Naive thymus-derived CD8-positive, alpha-beta T cell (primary cell): Measurements from ENCODE around the gene TESK2. TPM values are rescaled to one million over a fixed set of nuclear protein-coding genes. Genes with fewer than 3 reads are reported as not detected.
A peak's percentile ranks its signal among the peaks of the same experiment; 100 is the strongest.

Experiments used
- ATAC-seq, 2 donors: fragments of 150-1000 bp; cut with Tn5 transposase in 1 of 2; sonication (Bioruptor Pico), chemical (Tn5 transposase) in 1 of 2; 1 replicate in 1 of 2; 2 replicates in 1 of 2; pipeline ENCODE4 v1.10.0; 2021; ENCODE audit warnings: mild to moderate bottlenecking in 2 of 2, moderate library complexity in 2 of 2
- POLR2A ChIA-PET: fragments of 350-600 bp; sonication (Branson Sonifier 250); formaldehyde crosslinking; loops from one replicate; lab custom pipeline; 2021; ENCODE audit warnings: antibody characterized with exemption; lab: Charles Lee
- DNase-seq, 10 donors: peaks; one replicate each; pipeline versions ENCODE4 v3.0.0 to v3.0.0-alpha.2; 2020 to 2022
- H3K27ac Mint-ChIP-seq, 10 donors: one replicate each; pipeline ENCODE4 v1.8.0; 2020 to 2022; ENCODE audit warnings: mild to moderate bottlenecking in 10 of 10, mixed read lengths in 10 of 10, moderate library complexity in 4 of 10, inconsistent platforms in 1 of 10
- H3K27me3 Mint-ChIP-seq, 5 donors: one replicate each; pipeline ENCODE4 v1.8.0; 2021 to 2022; ENCODE audit warnings: mixed read lengths in 5 of 5
- H3K36me3 Mint-ChIP-seq, 3 donors: one replicate each; pipeline ENCODE4 v1.8.0; 2020 to 2022; ENCODE audit warnings: mixed read lengths in 3 of 3, mild to moderate bottlenecking in 2 of 3, inconsistent platforms in 1 of 3
- H3K4me1 Mint-ChIP-seq, 4 donors: one replicate each; pipeline ENCODE4 v1.8.0; 2021 to 2022; ENCODE audit warnings: mixed read lengths in 4 of 4
- H3K4me3 Mint-ChIP-seq, 10 donors: one replicate each; pipeline ENCODE4 v1.8.0; 2020 to 2022; ENCODE audit warnings: mild to moderate bottlenecking in 10 of 10, mixed read lengths in 10 of 10, moderate library complexity in 6 of 10, inconsistent platforms in 1 of 10
- H3K9me3 Mint-ChIP-seq, 9 donors: one replicate each; pipeline ENCODE4 v1.8.0; 2020 to 2022; ENCODE audit warnings: mixed read lengths in 9 of 9, mild to moderate bottlenecking in 3 of 9, inconsistent platforms in 1 of 9, moderate library complexity in 1 of 9
- polyA plus RNA-seq, 3 donors: library from polyadenylated mRNA; unstranded; fragments of 300-500 nt; fragmentation: Illumina TruSeq; gene quantifications; one replicate each; pipeline ENCODE4 v1.2.3, GENCODE V29; 2021
- total RNA-seq, 8 experiments: library from RNA in 2 of 8; stranded (reverse) in 2 of 8; gene quantifications; one replicate each; pipeline ENCODE4 v1.2.3 and lab custom pipeline; 2021 to 2026

Gene TESK2
- total and polyA plus RNA-seq, 5 experiments from 2014 or later = 2.3 to 10.0 (median 3.1) TPM

- DNase-seq = no peak
- POLR2A ChIA-PET = interaction anchor here (1.2 kb wide), 1 partner anchor 10 kb away, joined by 4 read pairs; the partner anchor contains the start of gene HPDL
- no peaks in the 10 kb centered on the region for H3K27me3 Mint-ChIP-seq
Measured at GRCh38 chr1:45337630-45338325, 153.2 kb downstream of the TESK2 start.

GRCh38 chr1:45335855-45336324, 155.1 kb downstream of the TESK2 start:
- H3K27ac Mint-ChIP-seq = peak overlapping the region in 1 of 10 donors; percentile 46
- no peak overlapping the region for H3K4me3 Mint-ChIP-seq
- H3K36me3 Mint-ChIP-seq = peaks cover 0 to 24% (median 3%) of the 10 kb centered on the region in 3 donors
- H3K4me1 Mint-ChIP-seq = peaks cover 40 to 67% (median 46%) of the 10 kb centered on the region in 4 donors
- POLR2A ChIA-PET = interaction anchor here (1.0 kb wide), 1 partner anchor 9 kb away, joined by 3 read pairs; the partner anchor contains the start of gene HPDL
- DNase-seq (no peak), ATAC-seq (no peak)
- H3K9me3 Mint-ChIP-seq = no peaks in the 10 kb centered on the region
- no peaks in the 10 kb centered on the region for H3K27me3 Mint-ChIP-seq

More at GRCh38 chr1:45337630-45338325, 153.2 kb downstream of the TESK2 start:
- Mint-ChIP-seq H3K36me3 (peaks cover 0 to 30% (median 3%) of the 10 kb centered on the region in 3 donors), H3K9me3 (no peaks in the 10 kb centered on the region), H3K27ac (peak overlapping the region in 5 of 10 donors; percentile 4 to 98 (median 22)), H3K4me3 (peak overlapping the region in 7 of 10 donors; percentile 20 to 100 (median 44)), H3K4me1 (peaks cover 45 to 85% (median 64%) of the 10 kb centered on the region in 4 donors)
- ATAC-seq = no peak

- Mint-ChIP-seq H3K4me3 (peak overlapping the region in 2 of 10 donors; percentile 20 to 27), H3K36me3 (peaks cover 0 to 32% (median 3%) of the 10 kb centered on the region in 3 donors), H3K27me3 (no peaks in the 10 kb centered on the region), H3K4me1 (peaks cover 32 to 56% (median 38%) of the 10 kb centered on the region in 4 donors), H3K9me3 (no peaks in the 10 kb centered on the region), H3K27ac (peak overlapping the region in 8 of 10 donors; percentile 5 to 85 (median 27))
- no peak for DNase-seq
- POLR2A ChIA-PET = interaction anchor here (0.6 kb wide), 1 partner anchor 593 kb away, joined by 5 read pairs; no protein-coding TSS in a partner anchor
- no peak for ATAC-seq
Measured at GRCh38 chr1:45334308-45335245, 156.4 kb downstream of the TESK2 start.

- H3K4me3 Mint-ChIP-seq = no peak overlapping the region
- DNase-seq (no peak), ATAC-seq (no peak)
- H3K4me1 Mint-ChIP-seq = peaks cover 23 to 34% (median 30%) of the 10 kb centered on the region in 4 donors
- no peak overlapping the region for H3K27ac Mint-ChIP-seq
- POLR2A ChIA-PET = interaction anchor here (1.2 kb wide), 1 partner anchor 190 kb away, joined by 3 read pairs; the partner anchor contains the start of gene PRDX1
- H3K36me3 Mint-ChIP-seq = peaks cover 0 to 27% (median 0%) of the 10 kb centered on the region in 3 donors
- H3K27me3 Mint-ChIP-seq = no peaks in the 10 kb centered on the region
- H3K9me3 Mint-ChIP-seq = no peaks in the 10 kb centered on the region
Measured at GRCh38 chr1:45332346-45332720, 158.6 kb downstream of the TESK2 start.

- Mint-ChIP-seq H3K4me3 (no peak overlapping the region), H3K36me3 (peaks cover 0 to 27% (median 0%) of the 10 kb centered on the region in 3 donors), H3K4me1 (peaks cover 20 to 31% (median 25%) of the 10 kb centered on the region in 4 donors), H3K27ac (no peak overlapping the region), H3K27me3 (no peaks in the 10 kb centered on the region), H3K9me3 (no peaks in the 10 kb centered on the region)
- POLR2A ChIA-PET = interaction anchor here (0.5 to 1.3 kb wide), 3 partner anchors 8 to 195 kb away, joined by 3 to 4 read pairs (median 3); partner anchors contain the start of gene PRDX1
- ATAC-seq = no peak
- no peak for DNase-seq
Measured at GRCh38 chr1:45331436-45332345, 159.3 kb downstream of the TESK2 start.

- Mint-ChIP-seq H3K27me3 (no peaks in the 10 kb centered on the region), H3K36me3 (peaks cover 0 to 27% (median 0%) of the 10 kb centered on the region in 3 donors), H3K27ac (peak overlapping the region in 3 of 10 donors; percentile 6 to 57 (median 34)), H3K4me3 (peak overlapping the region in 1 of 10 donors; percentile 8), H3K9me3 (no peaks in the 10 kb centered on the region), H3K4me1 (peaks cover 5 to 26% (median 17%) of the 10 kb centered on the region in 4 donors)
- ATAC-seq = no peak
- POLR2A ChIA-PET = interaction anchor here (0.6 to 6.4 kb wide), 2 partner anchors 11 to 27 kb away, joined by 3 to 64 read pairs; partner anchors contain the start of genes MUTYH and TOE1
- DNase-seq = no peak
Measured at GRCh38 chr1:45329445-45329844, 161.5 kb downstream of the TESK2 start.

- H3K9me3 Mint-ChIP-seq = no peaks in the 10 kb centered on the region
- H3K36me3 Mint-ChIP-seq = peaks cover 0 to 26% (median 0%) of the 10 kb centered on the region in 3 donors
- peaks cover 0 to 2% (median 0%) of the 10 kb centered on the region in 5 donors for H3K27me3 Mint-ChIP-seq
- POLR2A ChIA-PET = interaction anchor here (0.5 to 6.4 kb wide), 3 partner anchors 11 to 491 kb away, joined by 3 to 64 read pairs (median 3); partner anchors contain the start of genes MUTYH and TOE1
- H3K4me3 Mint-ChIP-seq = peak overlapping the region in 8 of 10 donors; percentile 43 to 83 (median 65)
- H3K4me1 Mint-ChIP-seq = peaks cover 0 to 20% (median 11%) of the 10 kb centered on the region in 4 donors
- H3K27ac Mint-ChIP-seq = peak overlapping the region in 5 of 10 donors; percentile 6 to 54 (median 22)
- ATAC-seq (no peak), DNase-seq (no peak)
Measured at GRCh38 chr1:45328680-45329079, 162.3 kb downstream of the TESK2 start.

GRCh38 chr1:45327644-45328515, 163.1 kb downstream of the TESK2 start:
- Mint-ChIP-seq H3K9me3 (no peaks in the 10 kb centered on the region), H3K4me1 (peaks cover 0 to 20% (median 11%) of the 10 kb centered on the region in 4 donors), H3K27me3 (peaks cover 0 to 2% (median 0%) of the 10 kb centered on the region in 5 donors), H3K36me3 (peaks cover 0 to 18% (median 0%) of the 10 kb centered on the region in 3 donors), H3K27ac (peak overlapping the region in 7 of 10 donors; percentile 14 to 85 (median 61)), H3K4me3 (peak overlapping the region; percentile 62 to 85 (median 71))
- DNase-seq (no peak), ATAC-seq (no peak)
- POLR2A ChIA-PET = interaction anchor here (0.5 to 6.4 kb wide), 7 partner anchors 8 to 490 kb away, joined by 3 to 64 read pairs (median 4); partner anchors contain the start of genes MUTYH and TOE1

GRCh38 chr1:45326627-45327623, 164.0 kb downstream of the TESK2 start, which contains the start of gene HPDL:
Gene HPDL (plus strand): TSS chr1:45326895. CDS start chr1:45327149, 254 bp downstream.
- Mint-ChIP-seq H3K27ac (peak within 1 kb of the TSS in 9 of 10 donors; percentile 14 to 86 (median 61)), H3K4me1 (peaks cover 0 to 20% (median 11%) of the 10 kb centered on the region in 4 donors), H3K27me3 (peaks cover 0 to 3% (median 0%) of the 10 kb centered on the region in 5 donors), H3K36me3 (peaks cover 0 to 13% (median 0%) of the 10 kb centered on the region in 3 donors), H3K4me3 (peak within 1 kb of the TSS; percentile 81 to 92 (median 84)), H3K9me3 (no peaks in the 10 kb centered on the region)
- POLR2A ChIA-PET = interaction anchor here (0.8 to 6.4 kb wide), 9 partner anchors 9 to 517 kb away, joined by 3 to 64 read pairs (median 4); partner anchors contain the start of genes MUTYH and TOE1
- peak; percentile 27 to 76 (median 51) for DNase-seq
- ATAC-seq = peak; percentile 84 to 85
